ENCODE measurements around the gene RTN4RL2. TPM values are rescaled to one million over a fixed set of nuclear protein-coding genes. Genes with fewer than 3 reads are reported as not detected.

RTN4RL2 gene
- total RNA-seq, 1 experiment from 2014 or later, result 3.6 TPM

GRCh38 chr11:57466680-57467079 is 6.4 kb downstream of the RTN4RL2 start:
- CTCF ChIA-PET, result no interaction called here
- no TSS peak for BruUV-seq (replicated peaks)
- H3K27ac Mint-ChIP-seq (ENCODE audit: unreplicated experiment), result no peak overlapping the region
- TF ChIP-seq CTCF (IDR thresholded peaks at IDR 0.05; ENCODE audit: unreplicated experiment), result no peak
- H3K4me1 Mint-ChIP-seq (ENCODE audit: low read depth, unreplicated experiment), result no peaks in the 10 kb centered on the region
- no peaks in the 10 kb centered on the region for H3K36me3 Mint-ChIP-seq (ENCODE audit: insufficient read depth, unreplicated experiment)
- peaks cover 44% of the 10 kb centered on the region for H3K27me3 Mint-ChIP-seq (ENCODE audit: unreplicated experiment)
- no peak overlapping the region for H3K4me3 Mint-ChIP-seq (ENCODE audit: low read depth, unreplicated experiment)
- H3K9me3 Mint-ChIP-seq (ENCODE audit: low read depth, unreplicated experiment), result no peaks in the 10 kb centered on the region
- no peak for DNase-seq
- intact Hi-C loops (cut with micrococcal nuclease; ENCODE audit: unreplicated experiment), result no loop called here

- Mint-ChIP-seq H3K27ac (ENCODE audit: unreplicated experiment) (no peak overlapping the region), H3K36me3 (ENCODE audit: insufficient read depth, unreplicated experiment) (no peaks in the 10 kb centered on the region), H3K27me3 (ENCODE audit: unreplicated experiment) (peaks cover 35% of the 10 kb centered on the region), H3K4me3 (ENCODE audit: low read depth, unreplicated experiment) (no peak overlapping the region), H3K9me3 (ENCODE audit: low read depth, unreplicated experiment) (no peaks in the 10 kb centered on the region), H3K4me1 (ENCODE audit: low read depth, unreplicated experiment) (no peaks in the 10 kb centered on the region)
- no peak for DNase-seq
- BruUV-seq (replicated peaks), result no TSS peak
- intact Hi-C loops (cut with micrococcal nuclease; ENCODE audit: unreplicated experiment), result no loop called here
- CTCF ChIA-PET, result no interaction called here
- no peak for TF ChIP-seq CTCF (IDR thresholded peaks at IDR 0.05; ENCODE audit: unreplicated experiment)
Observed at GRCh38 chr11:57467508-57468157, 7.3 kb downstream of the RTN4RL2 start.

- no TSS peak for BruUV-seq (replicated peaks)
- H3K4me1 Mint-ChIP-seq (ENCODE audit: low read depth, unreplicated experiment), result no peaks in the 10 kb centered on the region
- no peak for DNase-seq
- no peak overlapping the region for H3K4me3 Mint-ChIP-seq (ENCODE audit: low read depth, unreplicated experiment)
- peaks cover 32% of the 10 kb centered on the region for H3K27me3 Mint-ChIP-seq (ENCODE audit: unreplicated experiment)
- no peaks in the 10 kb centered on the region for H3K36me3 Mint-ChIP-seq (ENCODE audit: insufficient read depth, unreplicated experiment)
- no peak overlapping the region for H3K27ac Mint-ChIP-seq (ENCODE audit: unreplicated experiment)
- intact Hi-C loops (cut with micrococcal nuclease; ENCODE audit: unreplicated experiment), result no loop called here
- CTCF ChIA-PET, result no interaction called here
- H3K9me3 Mint-ChIP-seq (ENCODE audit: low read depth, unreplicated experiment), result no peaks in the 10 kb centered on the region
- no peak for TF ChIP-seq CTCF (IDR thresholded peaks at IDR 0.05; ENCODE audit: unreplicated experiment)
Observed at GRCh38 chr11:57468276-57468675, 7.9 kb downstream of the RTN4RL2 start.

GRCh38 chr11:57469268-57469667 is 8.9 kb downstream of the RTN4RL2 start:
- DNase-seq, result no peak
- no peaks in the 10 kb centered on the region for H3K9me3 Mint-ChIP-seq (ENCODE audit: low read depth, unreplicated experiment)
- H3K4me3 Mint-ChIP-seq (ENCODE audit: low read depth, unreplicated experiment), result no peak overlapping the region
- TF ChIP-seq CTCF (IDR thresholded peaks at IDR 0.05; ENCODE audit: unreplicated experiment), result no peak
- no peaks in the 10 kb centered on the region for H3K36me3 Mint-ChIP-seq (ENCODE audit: insufficient read depth, unreplicated experiment)
- CTCF ChIA-PET, result no interaction called here
- intact Hi-C loops (cut with micrococcal nuclease; ENCODE audit: unreplicated experiment), result no loop called here
- peaks cover 32% of the 10 kb centered on the region for H3K27me3 Mint-ChIP-seq (ENCODE audit: unreplicated experiment)
- H3K4me1 Mint-ChIP-seq (ENCODE audit: low read depth, unreplicated experiment), result no peaks in the 10 kb centered on the region
- no TSS peak for BruUV-seq (replicated peaks)
- no peak overlapping the region for H3K27ac Mint-ChIP-seq (ENCODE audit: unreplicated experiment)
